ENCODE measurements around the gene CSNK1G3.
"Not testable (repeated sequence)": the region's sequence is repeated elsewhere in the genome, so short reads cannot be mapped to it uniquely, and the experiment has no call there.

The CSNK1G3 gene

DNA sequence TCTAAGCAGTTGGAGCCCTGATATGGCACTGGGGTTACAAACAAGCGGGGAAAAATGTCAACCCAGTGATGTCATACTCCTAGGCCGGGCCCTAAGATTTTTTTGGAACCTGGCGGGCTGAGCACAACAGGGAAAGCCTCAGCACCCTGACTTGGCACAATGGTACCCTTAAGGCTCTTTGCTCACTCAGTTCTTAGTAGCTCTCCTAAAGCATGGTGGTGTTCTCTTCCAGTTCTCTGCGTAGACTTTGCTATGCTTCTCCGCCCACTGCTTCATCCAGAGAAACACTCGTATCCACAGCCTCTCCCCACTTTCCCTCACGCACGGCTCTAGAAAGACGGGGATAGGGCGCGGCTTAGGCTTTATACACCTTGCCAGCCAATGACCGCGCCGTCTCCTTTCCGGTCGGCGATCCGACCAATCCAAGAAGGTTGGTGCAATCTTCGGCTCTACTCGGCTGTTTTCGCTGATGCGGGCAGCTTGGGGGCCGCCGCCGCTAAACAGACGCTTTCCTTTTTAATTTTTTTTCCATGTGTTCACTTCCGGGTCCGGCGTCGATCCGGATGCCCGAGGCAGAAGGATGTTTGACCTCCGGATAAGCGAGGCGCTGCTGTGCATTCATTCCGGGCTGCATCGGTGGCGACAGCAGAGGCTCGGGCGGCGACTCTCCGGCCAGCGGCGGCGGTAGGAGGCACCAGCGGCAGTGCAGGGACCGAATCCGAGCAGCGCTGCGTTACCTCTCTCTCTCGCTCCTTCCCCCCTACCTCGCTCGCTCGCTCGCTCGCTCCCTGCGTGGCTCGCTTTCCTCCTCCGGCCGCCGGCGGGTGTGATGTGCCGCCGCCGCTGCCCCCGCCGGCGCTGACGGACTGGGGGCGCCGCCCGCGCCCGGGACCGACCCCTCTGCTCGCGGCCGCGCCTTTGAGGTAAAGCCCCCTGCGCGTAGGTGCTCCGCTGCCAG, at the start of gene CSNK1G3:
Gene CSNK1G3 (plus strand): TSS at position 530 of the 958 bp plus-strand sequence. CDS start 33,487 bp downstream, outside the sequence.
- peak; percentile 95 for DNase-seq

DNA sequence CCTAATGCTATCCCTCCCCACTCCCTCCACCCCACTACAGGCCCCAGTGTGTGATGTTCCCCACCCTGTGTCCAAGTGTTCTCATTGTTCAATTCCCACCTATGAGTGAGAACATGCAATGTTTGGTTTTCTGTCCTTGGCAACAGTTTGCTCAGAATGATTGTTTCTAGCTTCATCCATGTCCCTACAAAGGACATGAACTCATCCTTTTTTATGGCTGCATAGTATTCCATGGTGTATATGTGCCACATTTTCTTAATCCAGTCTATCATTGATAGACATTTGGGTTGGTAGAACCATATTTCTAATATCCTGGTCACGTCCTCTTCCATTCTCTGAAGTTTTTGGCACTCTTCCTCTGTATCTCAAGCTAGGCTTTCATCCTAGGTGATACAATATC, 45.1 kb upstream of the CSNK1G3 start:
- DNase-seq = not testable (repeated sequence)

DNA sequence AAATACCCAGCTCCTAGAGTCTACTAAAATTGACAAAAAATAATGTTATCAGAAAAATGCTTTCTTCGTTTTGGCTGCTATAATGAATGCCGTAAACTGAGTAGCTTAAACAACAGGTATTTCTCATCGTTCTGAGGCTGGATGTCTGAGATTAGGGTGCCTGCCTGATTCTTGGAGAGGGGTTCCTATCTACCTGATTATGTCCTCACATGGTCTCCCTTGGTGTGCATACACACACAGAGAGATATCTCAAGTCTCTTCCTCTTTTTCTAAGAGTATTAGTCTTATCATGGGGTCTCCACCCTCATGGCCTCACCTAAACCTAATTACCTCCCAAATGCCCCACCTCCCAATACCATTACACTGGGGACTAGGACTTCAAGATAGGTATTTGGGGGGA, 40.6 kb upstream of the CSNK1G3 start:
- no peak for DNase-seq

DNA sequence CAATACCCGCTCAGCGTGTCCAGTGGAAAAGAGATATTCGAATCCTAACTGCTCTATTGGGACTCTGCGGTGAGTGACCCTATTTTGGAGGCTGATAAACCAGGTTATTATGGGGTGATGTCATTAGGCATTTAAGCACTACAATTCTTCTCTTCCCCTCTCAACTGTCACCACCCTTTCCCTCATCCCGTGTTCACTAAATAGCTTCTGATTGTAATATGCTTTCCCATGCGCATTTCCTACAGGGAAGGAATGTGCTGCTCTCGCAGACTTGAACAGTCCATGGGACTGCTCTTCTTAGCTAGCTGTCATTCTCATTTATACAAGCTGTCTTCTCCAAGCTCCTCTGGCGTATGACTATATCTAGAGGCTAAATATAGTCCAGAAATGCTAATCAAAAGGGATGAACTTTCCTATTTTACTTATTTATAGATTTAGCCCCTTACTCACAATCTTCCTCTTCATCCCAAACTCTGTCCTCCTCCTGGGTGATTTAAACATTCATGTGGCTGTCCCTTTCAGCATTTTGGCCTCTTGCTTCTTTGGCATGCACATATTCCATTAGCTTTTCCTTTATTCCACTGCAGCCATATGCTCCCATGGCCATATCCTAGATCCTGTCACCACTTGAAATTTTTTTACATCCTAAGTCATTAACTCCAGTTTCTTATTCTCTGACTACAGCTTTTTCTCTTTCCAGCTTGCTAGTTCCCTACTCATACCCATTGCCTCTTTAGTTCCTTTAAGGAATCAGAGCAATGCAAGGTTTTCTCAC, 39.6 kb upstream of the CSNK1G3 start:
- DNase-seq = no peak

DNA sequence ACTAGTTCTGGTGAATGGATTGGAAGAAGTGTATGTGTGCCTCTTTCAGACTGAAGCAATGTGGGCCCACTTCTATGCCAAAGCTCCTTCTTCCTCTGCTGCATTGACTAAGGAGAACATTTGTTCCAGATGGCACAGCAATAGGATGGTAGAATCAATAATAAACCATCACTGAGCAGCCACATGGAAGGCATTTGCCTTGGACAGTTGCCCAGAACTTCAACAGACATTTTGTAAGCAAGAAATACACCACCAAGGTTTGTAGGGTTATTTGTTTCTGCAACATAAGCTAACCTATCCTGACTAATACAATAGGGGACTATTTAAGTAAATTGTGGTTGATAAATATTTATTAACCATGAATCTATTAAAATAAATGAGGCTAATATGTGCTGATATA, 37.7 kb upstream of the CSNK1G3 start:
- DNase-seq = no peak

DNA sequence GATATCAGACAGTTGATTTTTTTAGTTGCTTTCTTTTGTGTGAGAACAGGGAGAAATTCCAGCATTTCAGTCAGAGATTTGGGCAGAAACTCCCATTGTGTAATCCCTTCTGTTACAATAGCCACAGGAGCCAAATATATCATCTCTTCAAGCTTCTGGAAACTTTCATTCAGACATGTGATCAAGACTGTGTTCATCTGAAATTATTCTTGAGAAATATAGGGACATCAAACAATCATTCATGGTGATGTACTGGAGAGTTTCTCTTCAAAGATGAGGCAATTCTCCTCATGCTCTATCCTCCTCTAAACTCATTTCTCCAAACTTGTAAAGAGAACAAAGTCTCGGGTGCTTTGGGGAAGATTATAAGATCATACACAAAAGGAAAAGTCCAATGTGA, 35.2 kb upstream of the CSNK1G3 start:
- DNase-seq = no peak

DNA sequence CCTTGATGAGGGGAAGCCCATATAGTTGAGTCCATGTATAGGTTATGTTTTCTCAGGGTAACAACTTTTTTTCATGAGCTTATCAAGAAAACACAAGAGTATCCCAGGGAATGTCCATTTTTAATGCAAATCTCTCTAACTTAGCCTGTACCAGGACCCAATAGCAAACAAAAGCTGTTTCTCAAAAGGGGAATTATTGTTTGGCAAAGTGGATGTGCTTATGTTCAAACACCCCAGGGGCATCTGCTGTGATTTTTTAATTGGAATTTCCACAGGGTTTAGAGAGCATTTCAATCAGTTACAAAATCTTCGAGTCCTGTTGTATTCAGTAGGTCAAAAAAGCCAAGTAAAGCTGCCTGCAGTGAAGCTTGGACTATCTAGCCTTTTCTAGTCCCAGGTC, 33.4 kb upstream of the CSNK1G3 start:
- DNase-seq = no peak

DNA sequence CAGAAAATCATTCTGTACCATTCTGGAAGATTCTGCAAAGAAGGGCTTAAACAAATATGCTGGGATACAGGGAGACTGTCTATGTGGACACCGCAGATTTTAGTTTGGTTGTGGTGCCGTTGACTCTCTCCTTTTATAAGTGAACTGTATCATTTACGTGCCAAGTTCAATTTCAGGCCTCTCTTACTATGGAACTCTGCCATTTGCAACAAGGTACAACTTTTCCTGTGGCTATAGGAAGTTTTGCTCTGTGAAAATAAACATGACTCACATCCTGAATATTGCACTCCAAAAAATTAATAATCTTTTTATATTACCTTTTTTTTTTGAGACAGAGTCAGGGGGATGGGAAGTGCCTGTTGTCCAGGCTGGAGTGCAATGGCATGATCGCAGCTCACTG, 29.7 kb upstream of the CSNK1G3 start:
- DNase-seq = no peak

DNA sequence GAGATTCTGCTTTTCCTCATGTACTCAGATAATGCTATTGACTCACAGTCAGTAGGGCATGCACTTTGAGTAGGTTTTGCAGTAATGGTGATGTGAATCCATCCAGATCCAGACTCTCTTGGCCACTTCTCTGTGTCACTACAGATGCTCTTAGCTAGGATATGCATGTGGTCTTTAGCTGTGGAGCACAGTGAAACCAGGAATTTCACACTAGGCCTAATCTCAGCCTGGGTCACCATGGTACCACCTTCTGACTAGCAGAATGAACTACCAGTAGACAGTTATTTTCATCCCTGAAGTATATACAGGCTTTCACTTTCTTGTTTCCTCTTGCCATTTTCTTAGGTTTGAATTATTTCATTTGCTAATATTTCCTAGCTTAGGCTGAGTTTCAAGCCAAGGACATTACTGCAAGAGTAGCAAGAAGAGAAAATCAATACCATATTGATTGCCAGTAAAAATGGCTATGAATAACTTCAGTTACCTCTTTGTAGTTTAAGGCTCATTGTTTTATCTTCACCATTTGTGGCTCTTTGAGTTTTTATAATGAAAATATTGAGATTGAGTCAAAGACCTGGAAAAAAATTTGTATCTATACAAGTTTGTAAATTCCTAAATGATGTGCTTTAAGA, 28.4 kb upstream of the CSNK1G3 start:
- DNase-seq = no peak

DNA sequence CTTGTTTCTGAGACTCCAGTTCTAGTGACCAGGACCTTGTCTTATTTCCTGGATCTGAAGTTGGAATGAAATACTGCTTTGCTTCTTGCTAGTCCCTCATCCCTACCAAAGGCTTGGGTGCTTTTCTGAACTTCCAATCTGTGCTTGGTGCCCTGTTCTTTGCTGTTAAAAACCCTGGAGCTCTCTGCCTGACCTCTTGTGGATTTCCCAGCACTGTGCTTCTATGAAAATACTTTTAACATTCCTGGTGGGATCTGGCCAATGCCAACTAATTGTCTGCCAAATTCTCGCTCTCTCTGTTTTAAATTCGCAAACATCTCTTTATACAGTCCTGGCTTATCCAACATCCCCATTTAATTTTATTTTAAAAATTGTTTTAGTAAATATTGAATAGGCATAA, 26.7 kb upstream of the CSNK1G3 start:
- DNase-seq = no peak

DNA sequence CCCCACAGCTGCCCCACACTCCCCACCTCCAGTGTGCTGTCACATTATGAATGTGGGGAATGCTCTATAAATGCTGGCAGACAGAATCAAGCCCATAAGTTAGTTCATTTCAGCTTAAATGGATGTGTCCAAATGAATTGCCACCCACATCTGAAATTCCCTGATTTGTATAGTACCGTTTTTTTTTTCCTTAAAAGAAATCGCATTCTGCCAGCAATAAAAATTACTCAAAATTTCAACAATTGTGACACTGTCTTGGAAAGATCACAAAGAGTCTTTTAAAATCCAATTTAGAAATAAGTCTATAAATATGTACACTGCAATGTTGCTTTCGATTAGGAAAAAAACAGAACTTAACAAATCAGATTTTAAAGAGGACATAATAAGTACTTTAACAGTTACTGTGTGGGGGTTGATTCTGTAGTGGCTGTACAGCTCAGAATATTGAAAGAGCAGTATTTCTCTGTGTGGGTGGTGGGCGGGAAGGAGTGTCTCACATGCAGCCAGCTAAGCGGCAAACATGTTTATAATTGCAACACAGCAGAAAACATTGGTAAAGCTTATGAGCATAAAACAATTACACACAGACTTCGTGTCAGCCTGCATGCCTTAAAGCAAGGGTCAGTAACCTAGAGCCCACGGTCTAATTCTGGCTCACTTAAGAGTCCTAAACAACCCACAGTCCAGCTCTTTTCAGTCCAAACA, 24.9 kb upstream of the CSNK1G3 start:
- DNase-seq = peak; percentile 5

DNA sequence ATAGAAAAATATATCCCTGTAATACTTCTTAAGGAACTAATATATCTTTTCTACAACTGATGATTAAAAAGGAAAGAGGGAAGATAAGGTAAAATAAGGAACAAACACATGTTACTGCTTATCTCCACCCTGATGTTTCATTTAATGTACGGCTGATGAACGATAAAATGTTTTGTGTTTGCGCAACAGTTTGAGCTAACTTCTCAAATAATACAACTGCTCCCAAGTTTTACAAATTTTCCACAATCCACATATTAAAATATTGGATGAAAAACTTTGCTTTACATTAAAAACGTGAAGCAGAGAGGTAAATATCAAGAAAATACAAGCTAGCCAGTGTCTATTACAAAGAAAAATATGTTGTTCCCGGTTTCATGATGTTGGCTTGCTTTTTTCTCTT, 21.0 kb upstream of the CSNK1G3 start:
- no peak for DNase-seq

DNA sequence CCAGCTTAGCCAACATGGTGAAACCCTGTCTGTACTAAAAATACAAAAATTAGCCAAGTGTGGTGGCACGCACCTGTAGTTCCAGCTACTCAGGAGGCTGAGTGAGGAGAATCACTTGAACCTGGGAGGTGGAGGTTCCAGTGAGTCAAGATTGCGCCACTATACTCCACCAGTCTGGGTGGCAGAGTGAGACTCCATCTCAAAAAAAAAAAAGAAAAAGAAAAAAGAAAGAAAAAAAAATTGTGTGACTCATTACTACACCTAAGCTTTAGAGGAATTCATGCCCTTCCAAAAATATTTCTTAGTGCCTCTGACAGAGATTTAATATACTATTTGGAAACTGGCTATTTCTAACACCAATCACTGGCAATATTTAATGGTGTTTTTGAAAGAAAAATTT, 16.8 kb upstream of the CSNK1G3 start:
- not testable (repeated sequence) for DNase-seq

DNA sequence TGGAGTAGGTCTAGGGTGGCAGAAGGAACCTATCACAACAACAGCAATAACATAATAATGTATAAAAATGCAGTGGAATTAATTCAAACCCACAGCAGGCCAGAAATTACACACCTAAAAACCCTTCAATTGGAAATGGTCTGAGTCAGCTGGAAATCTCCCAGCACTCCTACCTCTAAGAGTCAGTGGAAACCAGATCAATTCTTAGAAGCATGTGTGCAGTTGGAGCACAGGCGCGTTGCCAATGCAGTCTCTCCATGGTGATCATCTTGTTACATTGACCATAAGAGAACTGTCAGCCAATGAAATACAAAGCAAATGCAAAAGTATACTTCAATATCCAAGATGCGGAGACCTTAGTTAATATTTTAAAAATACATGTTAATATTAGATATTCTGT, 15.1 kb upstream of the CSNK1G3 start:
- peak; percentile 8 for DNase-seq

DNA sequence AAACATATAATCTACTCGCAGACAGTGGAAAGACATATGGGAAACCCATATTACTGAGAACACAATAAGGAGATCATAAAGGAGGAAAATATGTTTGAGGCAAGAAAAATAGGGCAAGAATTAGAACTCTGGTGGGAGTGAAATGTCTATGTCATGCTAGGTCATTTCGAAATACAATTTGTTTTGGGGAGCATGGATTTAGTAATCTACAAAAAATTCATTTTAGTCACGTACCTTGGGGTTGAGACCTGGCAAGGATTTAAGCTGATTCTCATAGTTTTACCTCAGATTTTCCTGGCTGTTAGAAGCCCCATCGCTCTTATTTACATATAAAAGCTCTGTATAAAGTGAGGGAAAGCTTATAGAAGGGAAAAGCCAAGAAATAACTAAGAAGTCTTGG, 11.5 kb upstream of the CSNK1G3 start:
- DNase-seq = no peak

DNA sequence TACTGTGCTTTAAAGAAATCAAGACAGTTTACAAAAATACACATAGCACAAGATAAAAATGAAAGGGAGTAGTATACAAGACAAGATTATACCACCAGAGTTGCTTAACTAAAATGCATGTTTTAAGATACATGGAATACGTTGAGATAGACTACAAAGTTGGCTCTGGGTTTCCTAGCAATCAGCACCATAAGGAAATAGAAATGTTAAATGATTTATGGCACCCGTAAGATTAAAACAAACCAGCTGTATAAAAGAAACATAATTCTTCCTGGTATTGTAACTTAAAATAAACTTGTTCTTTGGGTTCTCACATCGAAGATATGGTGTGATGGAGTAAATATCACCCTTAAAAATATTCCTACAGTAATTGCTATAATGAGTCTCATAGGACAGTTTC, 9.9 kb upstream of the CSNK1G3 start:
- DNase-seq = no peak

DNA sequence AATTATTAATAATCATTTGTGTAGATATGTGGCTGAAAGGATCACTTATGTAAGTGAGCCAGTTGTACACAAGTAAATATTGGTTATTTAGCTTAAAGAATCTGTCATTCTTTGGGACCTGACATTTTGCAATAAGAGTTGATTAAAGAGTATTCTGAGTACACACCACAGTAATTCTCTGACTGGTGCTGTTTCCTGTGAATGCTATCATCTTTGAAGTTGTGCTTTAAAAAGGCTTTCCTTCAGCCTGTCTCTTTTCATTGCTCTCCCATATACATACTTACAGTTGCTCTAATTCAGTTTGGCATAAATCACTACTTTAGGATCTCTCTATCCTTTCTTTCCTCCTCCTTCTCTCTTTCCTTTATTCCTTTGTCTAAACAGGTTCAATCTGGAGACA, 8.7 kb upstream of the CSNK1G3 start:
- no peak for DNase-seq

DNA sequence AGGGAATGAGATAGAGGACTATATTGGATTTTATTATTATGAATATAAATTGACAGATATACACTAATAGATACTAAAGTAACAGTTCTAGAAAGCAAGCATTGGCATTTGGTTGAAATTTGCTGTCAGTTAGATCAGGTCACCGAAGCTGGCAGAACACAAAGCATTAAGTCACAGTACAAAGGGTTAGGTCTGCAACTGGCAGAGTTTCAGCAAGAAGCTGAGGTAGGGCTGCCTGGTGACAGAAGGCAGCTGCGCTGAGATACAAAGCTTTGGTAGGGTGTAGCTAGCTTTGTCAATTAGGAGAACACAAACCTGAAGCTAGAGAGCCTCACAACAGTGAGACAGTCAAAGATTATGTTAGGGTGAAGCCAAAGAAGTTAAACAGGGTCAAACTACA, 6.3 kb upstream of the CSNK1G3 start:
- no peak for DNase-seq

DNA sequence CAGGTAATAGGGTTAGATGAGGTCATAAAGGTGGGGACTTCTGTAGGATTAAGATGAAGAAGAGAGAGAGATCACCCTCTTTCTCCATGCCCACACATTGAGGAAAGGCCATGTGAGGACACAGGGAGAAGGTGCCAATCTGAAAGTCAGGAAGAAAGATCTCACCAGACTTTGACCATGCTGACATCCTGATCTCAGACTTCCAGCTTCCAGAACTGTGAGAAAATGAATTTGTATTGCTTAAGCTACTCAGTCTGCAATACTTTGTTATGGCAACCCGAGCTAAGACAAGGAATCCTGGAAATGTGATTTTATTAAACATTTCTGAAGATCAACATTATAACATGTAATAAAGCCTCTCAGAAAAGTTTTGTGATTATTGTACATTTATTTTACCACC, 3.5 kb upstream of the CSNK1G3 start:
- no peak for DNase-seq

DNA sequence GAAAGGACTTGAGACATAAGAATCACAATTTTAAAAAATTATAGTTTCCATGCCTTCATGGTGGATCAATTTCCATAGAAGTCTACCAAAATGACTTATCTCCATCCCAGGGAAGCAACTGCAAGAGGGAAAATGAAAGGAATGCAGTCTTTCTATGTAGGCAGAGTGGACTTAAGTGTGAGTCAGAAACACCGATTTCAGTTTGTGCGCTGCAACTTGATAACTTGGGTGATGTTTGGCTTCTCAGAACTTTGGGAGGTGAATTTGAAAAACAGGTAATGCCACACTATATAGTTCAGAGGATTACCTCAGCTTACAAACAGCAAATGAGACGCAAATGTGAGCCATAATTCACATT, 708 bp upstream of the CSNK1G3 start:
- DNase-seq = no peak

DNA sequence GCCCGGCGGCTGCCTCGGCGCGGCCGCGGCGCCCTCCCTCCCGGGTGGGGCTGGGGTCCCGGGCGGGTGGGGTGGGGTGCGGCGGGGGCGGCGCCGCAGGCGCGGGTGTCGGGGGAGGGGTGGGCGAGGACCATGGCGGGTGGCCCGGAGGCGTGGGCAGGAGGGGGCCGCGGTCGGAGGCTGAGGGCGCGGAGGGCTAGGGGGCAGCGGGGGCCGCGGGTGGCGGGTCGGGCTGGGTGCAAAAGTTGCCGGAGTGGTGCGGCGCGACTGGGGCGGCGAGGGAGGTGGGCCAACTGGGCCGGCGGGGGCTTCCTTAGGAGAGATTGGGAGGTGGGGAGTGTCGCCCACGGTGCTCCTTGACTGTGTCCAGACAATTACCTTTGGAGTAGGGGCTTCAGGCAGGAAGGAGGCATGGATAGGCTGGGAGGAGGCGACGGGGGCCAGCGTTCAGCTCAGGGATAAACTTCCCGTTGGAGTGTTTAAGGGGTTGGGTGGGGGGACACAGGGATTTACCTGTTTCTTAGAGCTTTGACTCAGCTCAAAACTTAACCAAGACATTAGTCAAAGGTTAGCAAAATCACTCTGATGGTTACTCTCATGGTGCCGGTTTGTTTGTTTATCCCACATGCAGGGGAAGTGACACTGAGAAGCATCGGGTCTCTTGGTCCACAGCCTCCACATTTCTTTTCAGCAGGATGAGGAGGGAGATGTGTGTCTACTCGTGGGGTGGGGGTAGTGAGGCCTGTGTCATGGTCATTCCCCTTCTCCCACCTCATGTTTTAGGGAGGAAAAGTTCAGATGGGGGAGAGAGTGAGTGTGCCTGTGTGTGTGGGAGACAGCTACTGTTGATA, 859 bp downstream of the CSNK1G3 start:
- DNase-seq = peak; percentile 48
